Measurements from ENCODE around the gene SGIP1.

GRCh38 chr1:66685265-66685664 lies 151.3 kb downstream of the SGIP1 start:
- TF ChIP-seq CTCF (IDR thresholded peaks at IDR 0.05; ENCODE audit: low read length) (no peak), EZH2 (IDR thresholded peaks at IDR 0.05; ENCODE audit: borderline replicate concordance, low read length) (no peak)
